Occipital lobe (tissue), 2 donors: ENCODE measurements around the gene NDUFA11. TPM values are rescaled to one million over a fixed set of nuclear protein-coding genes. Genes with fewer than 3 reads are reported as not detected.

Experiments
- DNase-seq: peaks from one replicate; lab custom pipeline; 2025; lab: John Stamatoyannopoulos, UW
- total RNA-seq: library from RNA; depleted of rRNA; stranded (reverse); fragments of >200 nt; gene quantifications from one replicate; pipeline ENCODE4 v1.2.3, GENCODE V29; 2014

NDUFA11 gene
- total RNA-seq: 79.9 TPM

GRCh38 chr19:5903624-5904351 is at the start of gene NDUFA11:
TSS of gene NDUFA11 (minus strand) at chr19:5903790. CDS start at chr19:5903708, 82 bp downstream.
- DNase-seq: peak; percentile 99

- DNase-seq: no peak
Measured at GRCh38 chr19:5953030-5953589, 49.5 kb upstream of the NDUFA11 start.

DNA sequence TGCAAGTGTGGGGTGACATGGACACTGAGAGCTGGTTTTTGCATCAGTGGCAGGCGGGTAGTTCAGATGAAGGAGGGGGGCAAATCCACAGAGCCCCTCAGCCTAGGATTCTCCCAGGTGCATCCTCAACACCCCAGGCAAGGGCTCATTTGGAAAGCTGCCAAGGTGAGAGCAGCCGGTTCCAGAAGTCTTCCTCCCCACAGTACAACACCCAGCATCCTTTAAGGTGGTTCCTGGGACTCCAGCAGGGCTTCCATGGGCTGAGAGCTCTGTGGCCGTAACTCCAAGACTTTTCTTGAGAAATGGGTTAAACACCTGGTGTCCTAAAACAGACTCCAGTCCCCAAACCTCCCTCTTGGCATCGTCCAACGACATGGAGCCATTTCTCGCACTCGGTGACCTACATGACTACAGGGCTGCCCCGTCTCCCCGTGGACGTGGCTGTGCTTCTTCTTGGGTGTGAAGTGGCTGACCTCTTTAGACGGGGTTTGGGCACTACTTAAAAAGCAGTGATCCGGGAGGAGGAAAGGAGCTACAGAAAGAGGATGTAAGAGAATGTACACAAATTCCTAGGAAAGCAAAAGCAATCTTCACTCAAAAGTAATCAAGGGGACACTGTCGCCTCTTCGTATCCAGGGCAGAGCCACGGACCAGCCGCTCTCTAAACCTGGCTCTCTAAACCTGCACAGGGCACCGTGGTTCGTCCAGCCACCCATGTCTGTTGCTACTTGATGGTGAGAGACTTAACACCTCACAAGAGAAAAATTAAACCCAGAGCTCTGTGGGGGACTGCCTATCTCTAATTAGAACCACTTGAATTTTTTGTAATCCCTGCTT is 48.8 kb upstream of the NDUFA11 start:
- DNase-seq: no peak

- no peak for DNase-seq
Measured at GRCh38 chr19:5951338-5951861, 47.8 kb upstream of the NDUFA11 start.

DNA sequence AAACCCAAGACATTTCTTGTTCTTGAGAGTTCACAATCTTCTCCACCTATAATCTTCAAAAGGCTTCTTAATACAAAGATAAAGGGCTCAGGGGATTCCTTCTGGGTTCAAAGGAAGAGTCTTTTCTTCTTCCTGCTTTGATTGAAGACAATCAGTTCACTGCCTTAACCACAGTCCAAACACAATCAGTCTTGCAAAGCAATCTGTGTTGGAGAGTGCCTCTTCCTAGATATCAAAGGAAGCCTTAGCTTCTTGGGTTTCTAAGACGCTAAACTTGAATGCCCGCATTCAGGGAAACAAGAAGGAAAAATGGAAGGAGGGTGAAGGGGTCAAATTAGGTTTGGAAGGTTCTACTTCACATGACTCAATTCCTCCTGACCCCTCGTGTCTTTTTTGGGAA is 47.2 kb upstream of the NDUFA11 start:
- no peak for DNase-seq

DNA sequence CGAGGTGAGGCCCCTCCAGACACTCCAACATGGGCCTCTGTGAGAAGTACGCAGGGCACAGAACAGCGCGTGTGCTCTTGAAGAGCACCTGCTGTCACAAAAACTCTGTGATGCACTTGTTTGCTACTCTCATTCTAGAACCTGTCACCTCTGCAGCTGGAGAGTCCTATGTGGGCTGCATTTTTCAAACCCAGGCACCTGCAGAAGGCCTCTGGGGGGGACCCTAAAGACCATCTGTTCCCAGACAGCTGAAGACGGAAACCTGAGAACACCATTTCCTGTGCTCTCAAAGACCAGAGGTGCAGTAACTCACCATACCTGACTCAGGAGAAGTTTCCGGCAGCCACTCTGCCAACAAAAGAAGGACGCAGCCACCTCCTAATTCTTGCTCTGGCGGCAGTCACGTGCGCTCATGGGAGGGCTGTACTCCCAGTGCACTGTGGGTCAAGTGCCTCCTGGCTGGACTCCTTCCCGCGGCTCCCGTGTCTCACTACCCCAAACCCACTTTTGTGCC is 46.3 kb upstream of the NDUFA11 start:
- no peak for DNase-seq

GRCh38 chr19:5948752-5949564 is 45.4 kb upstream of the NDUFA11 start:
- DNase-seq: no peak

GRCh38 chr19:5947435-5947834 is 43.8 kb upstream of the NDUFA11 start:
- peak; percentile 64 for DNase-seq

DNA sequence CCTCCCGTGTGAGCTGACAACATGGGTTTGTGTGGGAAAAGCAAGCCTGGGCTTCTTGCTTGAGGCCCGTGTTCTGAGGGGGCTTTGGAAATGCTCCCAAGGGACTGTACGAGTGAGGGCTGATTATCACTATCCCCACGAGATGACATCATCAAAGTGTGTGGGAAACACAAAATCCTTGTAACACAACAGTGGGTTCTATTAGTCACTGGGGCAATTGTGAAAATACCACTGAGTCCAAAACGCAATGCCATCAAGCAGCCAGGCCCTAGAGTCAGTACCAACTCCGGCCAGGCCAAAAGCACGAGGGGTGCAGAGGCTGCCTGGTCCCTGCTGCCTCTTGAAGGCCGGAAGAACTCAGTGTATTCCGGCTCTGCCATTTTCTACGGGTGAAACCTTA is 40.0 kb upstream of the NDUFA11 start:
- DNase-seq: no peak

DNA sequence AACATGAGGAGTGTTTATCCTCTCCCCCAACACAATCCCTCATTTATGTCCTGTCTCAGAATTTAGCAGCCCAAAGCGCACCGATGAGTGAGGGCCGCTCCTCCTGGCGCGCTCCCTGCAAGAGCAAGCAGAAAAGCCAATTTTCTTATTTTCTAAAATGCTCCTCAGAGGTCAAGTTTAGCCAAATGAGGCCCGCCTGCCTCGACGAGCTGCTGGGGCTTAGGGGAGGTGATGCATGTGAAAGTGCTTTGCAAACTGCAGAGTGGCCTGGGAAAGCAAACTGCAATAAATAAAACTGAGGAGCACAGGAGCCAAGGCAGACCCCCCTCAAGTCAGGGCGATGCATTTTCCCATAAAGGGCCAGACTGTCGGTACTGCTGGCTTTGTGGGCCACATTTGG is 39.5 kb upstream of the NDUFA11 start:
- no peak for DNase-seq

DNA sequence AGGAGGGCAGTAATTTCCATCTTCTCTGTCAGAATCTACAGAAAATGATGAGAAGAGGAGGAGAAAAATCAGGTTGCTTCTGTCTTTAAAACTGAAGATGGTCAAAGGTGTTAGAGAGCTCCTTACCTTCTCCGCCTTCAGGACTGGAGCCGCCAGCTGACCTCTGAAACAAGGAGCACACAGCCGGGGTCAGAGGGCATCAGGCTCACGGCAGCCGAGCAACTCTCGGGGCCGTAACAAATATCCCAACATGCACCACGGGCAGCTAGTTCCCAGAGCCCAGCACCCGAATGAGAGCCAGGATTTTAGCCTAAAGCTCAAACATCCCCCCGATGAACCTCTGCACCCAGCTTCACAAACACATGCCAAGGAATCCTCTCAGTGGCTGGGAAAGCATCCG is 38.1 kb upstream of the NDUFA11 start:
- no peak for DNase-seq

GRCh38 chr19:5940260-5941208 is 36.9 kb upstream of the NDUFA11 start:
- DNase-seq: no peak

DNA sequence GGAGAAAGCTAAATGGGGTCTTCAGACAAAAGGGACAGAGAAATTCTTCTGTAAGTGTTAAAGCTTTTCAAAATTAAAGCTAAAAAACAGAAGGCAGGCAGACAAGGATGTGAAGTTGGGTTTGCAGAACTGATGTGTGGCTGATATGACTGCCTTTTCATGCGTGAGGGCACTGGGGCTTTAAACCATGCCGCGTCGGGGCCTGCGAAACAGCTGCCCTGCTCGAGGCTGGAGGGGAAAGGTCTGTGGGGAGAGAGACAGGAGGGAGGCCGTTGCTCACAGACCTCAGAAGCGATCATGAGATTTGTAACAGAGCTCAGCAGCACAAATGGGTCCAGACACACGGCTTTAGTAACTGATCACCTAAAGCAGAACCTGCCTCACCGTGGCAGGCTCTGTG is 34.0 kb upstream of the NDUFA11 start:
- DNase-seq: no peak

DNA sequence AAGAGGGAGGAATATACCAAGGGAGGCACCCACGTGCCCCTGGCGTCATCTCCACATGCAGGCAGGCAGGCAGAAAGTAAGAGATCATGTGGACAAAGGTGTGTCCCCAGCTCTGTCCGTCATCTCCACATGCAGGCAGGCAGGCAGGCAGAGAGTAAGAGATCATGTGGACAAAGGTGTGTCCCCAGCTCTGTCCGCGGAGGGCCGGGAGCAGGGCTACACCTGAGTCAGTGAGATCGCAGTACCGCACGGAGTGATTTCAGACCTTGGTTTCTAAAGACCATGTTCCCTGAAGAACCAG is 32.7 kb upstream of the NDUFA11 start:
- DNase-seq: no peak

- no peak for DNase-seq
Measured at GRCh38 chr19:5935473-5936291, 32.1 kb upstream of the NDUFA11 start.

GRCh38 chr19:5934774-5935472 is 31.3 kb upstream of the NDUFA11 start:
- DNase-seq: no peak

DNA sequence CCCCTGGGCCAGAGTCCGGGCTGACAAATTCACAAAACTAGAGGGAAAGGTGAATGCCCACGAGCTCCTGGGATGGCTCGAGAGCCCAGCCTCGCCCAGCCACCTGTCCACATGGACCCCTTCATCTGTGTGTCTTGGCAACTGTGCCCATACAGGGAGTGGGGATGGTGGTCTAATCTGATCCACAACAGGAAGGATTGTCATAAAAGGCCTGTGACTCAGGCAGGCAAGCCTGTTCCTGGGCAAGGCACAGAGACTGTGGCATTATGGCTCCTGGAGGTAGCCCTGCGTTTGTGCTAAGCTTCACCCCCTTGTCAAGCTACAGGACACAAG is 30.4 kb upstream of the NDUFA11 start:
- no peak for DNase-seq

DNA sequence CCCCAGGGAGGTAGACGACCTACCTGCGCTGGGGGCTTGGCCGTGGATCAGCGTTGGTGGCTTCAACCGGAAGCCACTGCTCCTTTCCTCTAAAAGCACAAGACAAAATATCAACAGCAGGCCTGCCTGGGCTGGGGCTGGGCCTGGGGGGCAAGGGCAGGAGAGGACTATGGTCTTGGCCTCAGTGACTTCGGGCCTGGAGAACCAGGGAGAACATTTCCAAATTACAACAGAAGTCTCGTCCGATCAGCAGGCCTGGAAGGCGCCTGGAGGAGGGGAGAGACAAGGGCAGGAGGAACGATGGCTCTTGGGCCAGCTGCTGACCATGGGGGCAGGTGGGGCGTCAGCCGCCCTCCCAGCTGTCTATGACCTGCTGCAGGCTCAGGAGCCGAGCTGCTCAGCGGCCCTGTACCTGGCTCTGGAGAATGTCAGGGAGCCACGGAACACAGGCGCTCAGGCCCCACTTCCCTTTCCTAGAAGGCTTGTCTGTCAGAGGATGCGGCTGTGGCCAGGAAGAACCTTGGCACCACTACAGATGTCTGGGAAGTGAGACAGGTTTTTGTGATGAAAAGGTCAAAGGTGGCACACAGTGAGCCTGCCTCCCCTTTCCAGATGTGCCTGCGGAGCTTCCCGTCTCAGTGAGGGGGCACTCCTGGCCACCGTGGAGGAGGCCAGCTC is 29.9 kb upstream of the NDUFA11 start:
- no peak for DNase-seq
